Fibroblast of villous mesenchyme (primary cell): ENCODE measurements around the gene IFT27. TPM values are rescaled to one million over a fixed set of nuclear protein-coding genes. Genes with fewer than 3 reads are reported as not detected.

ENCODE experiments used
- DNase-seq: peaks from one replicate; pipeline ENCODE4 v3.0.0-alpha.2; 2010; ENCODE audit warnings: low read depth
- H3K4me3 ChIP-seq: 2 replicates; pipeline ENCODE4 v1.5.1; 2011; ENCODE audit warnings: low read depth, mild to moderate bottlenecking, low read length
- CTCF ChIP-seq: IDR thresholded peaks from 2 replicates; pipeline ENCODE4 v1.5.1; 2012; ENCODE audit warnings: low read depth, mild to moderate bottlenecking, low read length; ENCODE audit not compliant: insufficient read depth
- total RNA-seq: library from RNA; depleted of rRNA; stranded (reverse); fragments of >200 nt; gene quantifications from 2 replicates; pipeline ENCODE4 v1.2.3, GENCODE V29; 2012

The IFT27 gene
- total RNA-seq: 16.0 and 24.5 TPM in 2 replicates

GRCh38 chr22:36775964-36776669, at the start of gene IFT27:
TSS of gene IFT27 (minus strand) at chr22:36776119. CDS start at chr22:36775707, 412 bp downstream.
- peak within 1 kb of the TSS; percentile 89 for H3K4me3 ChIP-seq
- TF ChIP-seq CTCF: no peak
- DNase-seq: peak; percentile 100

- no peak overlapping the region for H3K4me3 ChIP-seq
- TF ChIP-seq CTCF: no peak
- DNase-seq: no peak
Observed at GRCh38 chr22:36824655-36825054, 48.7 kb upstream of the IFT27 start.

GRCh38 chr22:36823186-36823839, 47.4 kb upstream of the IFT27 start:
- no peak for TF ChIP-seq CTCF
- H3K4me3 ChIP-seq: no peak overlapping the region
- no peak for DNase-seq

GRCh38 chr22:36822581-36822980, 46.7 kb upstream of the IFT27 start:
- TF ChIP-seq CTCF: no peak
- no peak overlapping the region for H3K4me3 ChIP-seq
- no peak for DNase-seq

- TF ChIP-seq CTCF: no peak
- DNase-seq: no peak
- no peak overlapping the region for H3K4me3 ChIP-seq
Observed at GRCh38 chr22:36819112-36819511, 43.2 kb upstream of the IFT27 start.

GRCh38 chr22:36818010-36818642, 42.2 kb upstream of the IFT27 start:
- no peak for TF ChIP-seq CTCF
- no peak overlapping the region for H3K4me3 ChIP-seq
- DNase-seq: no peak

- no peak for TF ChIP-seq CTCF
- H3K4me3 ChIP-seq: no peak overlapping the region
Observed at GRCh38 chr22:36817525-36817848, 41.6 kb upstream of the IFT27 start.

More at GRCh38 chr22:36817525-36817848, 41.6 kb upstream of the IFT27 start:
- DNase-seq: no peak
